GM18505 (cell line): Measurements from ENCODE around the gene CASD1.
A peak's percentile ranks its signal among the peaks of the same experiment; 100 is the strongest.

Experiments
- ATAC-seq: cut with Tn5 transposase; IDR thresholded peaks from one replicate; pipeline ENCODE4 v1.9.1; 2021; ENCODE audit not compliant: unreplicated experiment
- POLR2A ChIP-seq: IDR thresholded peaks from 4 replicates; pipeline ENCODE4 v1.6.1; 2011; ENCODE audit warnings: borderline replicate concordance; ENCODE audit not compliant: insufficient read depth, insufficient read length; ENCODE audit errors: extremely low read depth

Gene CASD1

DNA sequence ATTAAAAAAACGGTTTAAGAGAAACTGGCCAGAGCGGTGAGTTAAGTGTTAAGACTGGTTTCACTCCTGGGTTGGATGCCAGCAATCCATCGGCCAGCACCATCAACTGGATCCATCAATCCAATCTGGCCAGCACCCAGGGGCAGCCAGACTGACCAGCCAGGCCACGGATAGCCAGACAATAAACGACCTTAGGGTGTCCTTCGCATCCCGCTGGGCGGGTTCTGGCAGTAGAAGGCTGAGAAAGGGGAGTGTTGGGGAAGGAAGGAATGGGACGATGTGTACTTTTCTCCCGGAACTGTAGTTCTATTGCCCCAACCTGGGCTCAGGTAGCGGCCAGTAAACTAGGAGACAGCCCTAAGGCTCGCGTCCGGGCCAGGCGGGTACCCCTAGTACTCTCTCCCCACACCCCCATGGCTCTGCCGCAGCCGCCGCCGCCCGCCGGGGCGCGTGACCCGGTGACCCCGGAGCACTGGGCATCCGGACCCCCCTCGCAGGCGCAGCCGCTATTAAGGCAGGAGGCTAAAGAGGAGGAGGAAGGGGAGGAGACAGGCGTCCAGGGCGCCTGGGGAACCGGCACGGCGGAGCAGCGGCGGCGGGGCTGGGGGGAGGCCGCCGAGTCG, at the start of gene CASD1:
Gene CASD1, plus strand, starts transcription at position 546 of the 623 bp plus-strand sequence. CDS start 276 bp downstream, outside the sequence.
- peak; percentile 50 for ATAC-seq
- TF ChIP-seq POLR2A = peak; percentile 51

DNA sequence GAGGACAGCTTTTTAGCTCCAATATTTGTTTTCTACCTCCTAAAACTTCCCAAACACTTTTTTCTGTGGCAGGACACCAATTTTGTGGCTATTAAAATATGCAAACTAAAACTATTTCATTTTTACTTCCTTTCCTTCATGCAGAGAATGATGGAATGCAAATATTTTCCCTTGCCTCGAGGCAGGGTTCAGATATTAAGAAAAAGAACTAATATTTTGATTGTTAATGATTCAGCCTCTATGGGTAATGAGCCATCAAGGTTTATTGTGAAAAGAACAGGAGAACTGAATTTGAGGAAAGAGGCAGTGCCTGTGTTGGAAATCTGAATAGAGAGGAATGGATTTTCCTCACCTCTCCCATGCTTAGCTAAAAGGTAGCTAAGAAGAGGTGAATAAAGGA, 43.1 kb upstream of the CASD1 start:
- ATAC-seq = no peak
- no peak for TF ChIP-seq POLR2A

DNA sequence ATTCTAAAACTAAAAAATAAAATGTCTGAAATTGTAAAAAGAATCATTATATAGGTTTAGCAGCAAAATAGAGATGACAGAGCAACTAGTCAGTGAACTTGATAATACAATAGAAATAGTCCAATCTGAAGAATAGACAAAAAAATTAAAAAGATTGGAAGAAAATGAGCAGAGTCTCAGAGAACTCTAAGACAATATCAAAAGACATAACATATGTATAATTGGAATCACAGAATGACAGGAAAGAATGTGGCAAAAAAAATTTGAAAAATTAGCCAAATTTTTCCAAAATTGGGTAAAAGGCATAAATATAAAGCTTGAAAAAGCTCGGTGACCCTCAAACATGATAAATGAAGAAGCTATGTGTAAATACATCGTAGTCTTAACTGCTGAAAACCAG, 38.0 kb upstream of the CASD1 start:
- TF ChIP-seq POLR2A = no peak
- ATAC-seq = no peak

DNA sequence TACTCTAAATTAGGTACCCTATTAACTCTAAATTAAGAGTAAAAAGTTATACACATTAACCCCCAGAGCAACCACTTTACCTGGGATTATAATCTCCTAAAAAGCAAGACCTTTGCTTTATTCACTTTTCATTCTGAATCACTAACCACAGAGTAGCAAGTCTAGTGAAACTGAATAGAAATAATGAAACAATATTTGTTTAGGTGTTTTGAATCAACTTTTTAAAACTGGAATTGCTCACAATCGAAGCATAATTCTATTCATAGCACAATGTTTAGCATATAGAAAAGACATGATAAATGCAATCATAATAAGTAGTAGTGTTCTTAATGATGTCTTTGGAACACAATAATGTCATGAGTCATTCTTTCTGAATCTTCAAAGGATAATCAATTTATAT, 37.0 kb upstream of the CASD1 start:
- no peak for ATAC-seq
- TF ChIP-seq POLR2A = no peak

DNA sequence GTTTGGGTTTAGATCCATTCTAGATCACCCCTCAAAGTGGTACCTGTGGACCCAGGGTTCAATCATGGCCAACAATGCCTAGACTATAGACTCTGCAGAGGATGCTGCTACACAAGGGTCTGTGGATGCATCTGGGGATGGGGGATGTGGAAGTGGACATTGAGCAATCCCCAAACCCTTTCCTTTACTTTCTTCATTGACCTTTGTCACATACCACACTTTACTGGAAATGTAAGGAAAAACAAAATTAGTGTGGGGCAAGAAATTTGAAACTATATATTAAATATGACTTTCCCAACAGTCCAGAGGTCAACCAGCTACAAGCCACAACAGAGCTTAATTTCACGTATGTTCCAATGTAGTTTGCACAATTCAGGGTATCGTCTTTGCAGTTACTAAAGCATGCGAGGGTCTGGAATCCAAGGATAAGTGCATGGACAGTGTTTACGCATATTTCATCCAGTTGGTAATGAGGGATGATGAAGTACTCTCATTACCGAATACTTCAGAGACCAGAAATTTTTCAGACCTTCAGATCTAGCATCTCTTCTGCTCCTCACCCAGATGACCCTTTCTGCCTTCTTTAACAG, 33.3 kb upstream of the CASD1 start:
- TF ChIP-seq POLR2A = no peak
- ATAC-seq = no peak

DNA sequence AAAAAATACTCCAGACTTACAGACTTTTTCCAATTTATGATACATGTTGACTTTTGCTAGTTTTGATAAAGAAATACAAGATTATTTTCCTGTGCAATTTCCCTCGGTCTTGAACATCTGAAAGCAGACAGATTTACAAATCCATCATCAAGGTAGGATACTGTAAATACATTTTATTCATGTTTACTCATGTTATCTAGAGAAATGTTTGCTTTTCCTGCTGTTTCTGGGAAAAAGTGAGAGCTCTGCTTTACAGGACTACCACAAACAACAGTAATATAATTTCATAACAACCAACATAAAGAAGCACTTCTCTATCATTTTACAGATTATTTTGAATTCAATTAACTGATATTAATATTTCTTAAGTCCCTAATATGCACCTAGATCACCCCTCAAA, 31.7 kb upstream of the CASD1 start:
- ATAC-seq = no peak
- TF ChIP-seq POLR2A = no peak

DNA sequence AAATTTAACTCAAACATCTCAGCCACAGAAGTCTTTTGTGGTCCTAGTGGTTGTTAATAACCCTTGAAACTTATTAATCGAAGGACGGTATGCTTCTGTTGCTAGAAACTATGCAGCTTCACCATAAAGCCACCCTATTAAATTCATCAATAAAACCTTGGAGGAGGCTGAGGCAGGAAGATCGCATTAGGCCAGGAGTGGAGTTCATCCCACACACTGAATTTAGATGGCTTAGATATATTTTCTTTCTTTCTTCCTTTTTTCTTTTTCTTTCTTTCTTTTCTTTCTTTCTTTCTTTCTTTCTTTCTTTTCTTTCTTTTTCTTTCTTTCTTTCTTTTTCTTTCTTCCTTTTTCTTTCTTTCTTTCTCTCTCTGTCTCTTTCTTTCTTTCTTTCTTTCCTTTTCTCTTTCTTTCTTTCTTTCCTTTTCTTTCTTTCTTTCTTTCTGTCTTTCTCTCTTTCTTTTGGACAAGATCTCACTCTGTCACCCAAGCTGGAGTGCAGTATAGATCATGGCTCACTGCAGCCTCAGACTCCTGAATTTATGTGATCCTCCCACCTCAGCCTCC, 30.9 kb upstream of the CASD1 start:
- TF ChIP-seq POLR2A = no peak
- ATAC-seq = no peak

DNA sequence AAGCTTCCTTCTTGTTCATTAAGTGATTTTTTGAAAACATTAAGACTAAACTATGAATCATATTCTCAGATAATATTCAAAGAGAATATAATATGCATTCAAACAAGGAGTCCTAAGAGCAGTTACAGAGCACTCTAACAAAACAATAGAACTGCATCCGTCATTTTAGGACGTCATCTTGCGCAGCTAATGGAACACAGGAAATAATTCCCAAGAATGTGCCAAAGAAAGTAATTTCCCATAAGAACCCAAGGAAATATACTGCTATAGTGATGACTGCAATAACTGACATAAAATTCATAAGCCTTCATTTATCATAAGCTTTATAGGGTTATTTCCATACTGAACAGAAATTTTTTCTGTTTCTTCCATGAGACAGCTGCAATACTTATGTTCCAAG, 28.3 kb upstream of the CASD1 start:
- no peak for ATAC-seq

DNA sequence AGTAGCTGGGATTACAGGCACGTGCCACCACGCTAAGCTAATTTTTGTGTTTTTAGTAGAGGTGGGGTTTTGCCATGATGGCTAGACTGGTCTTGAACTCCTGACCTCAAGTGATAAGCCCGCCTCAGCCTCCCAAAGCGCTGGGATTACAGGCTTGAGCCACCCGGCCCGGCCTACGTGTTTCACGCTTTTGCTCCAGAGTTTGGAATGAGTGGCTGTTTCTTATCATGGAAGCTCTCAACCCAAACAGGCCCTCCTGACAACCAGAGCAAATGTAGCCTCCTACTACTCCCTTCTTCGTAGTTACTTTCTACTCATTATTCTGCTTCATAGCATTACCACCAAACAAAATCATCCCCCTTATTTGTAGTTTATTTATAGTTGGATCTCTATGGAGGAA, 26.8 kb upstream of the CASD1 start:
- no peak for ATAC-seq
- TF ChIP-seq POLR2A = no peak

More for the DNA sequence above, 28.3 kb upstream of the CASD1 start:
- TF ChIP-seq POLR2A = no peak

DNA sequence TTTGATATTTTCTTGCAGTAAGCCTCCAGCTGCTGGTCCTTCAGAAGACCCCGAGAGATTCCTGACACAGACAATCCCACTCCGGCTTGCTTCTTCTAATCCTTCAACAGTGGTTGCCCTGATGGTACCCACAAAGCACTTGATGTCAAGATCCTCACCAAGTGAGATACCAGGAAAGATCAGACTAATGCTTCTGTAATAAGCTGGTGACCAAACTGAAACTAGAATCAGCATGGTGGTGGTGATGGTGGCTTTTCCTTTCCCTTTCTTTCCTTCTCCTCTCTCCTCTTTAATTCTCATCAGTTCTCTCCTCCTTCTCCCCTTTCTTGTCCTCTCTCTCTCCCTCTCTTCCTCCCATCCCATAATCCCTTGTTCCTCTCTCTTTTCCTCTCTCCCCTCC, 25.8 kb upstream of the CASD1 start:
- TF ChIP-seq POLR2A = no peak
- no peak for ATAC-seq

DNA sequence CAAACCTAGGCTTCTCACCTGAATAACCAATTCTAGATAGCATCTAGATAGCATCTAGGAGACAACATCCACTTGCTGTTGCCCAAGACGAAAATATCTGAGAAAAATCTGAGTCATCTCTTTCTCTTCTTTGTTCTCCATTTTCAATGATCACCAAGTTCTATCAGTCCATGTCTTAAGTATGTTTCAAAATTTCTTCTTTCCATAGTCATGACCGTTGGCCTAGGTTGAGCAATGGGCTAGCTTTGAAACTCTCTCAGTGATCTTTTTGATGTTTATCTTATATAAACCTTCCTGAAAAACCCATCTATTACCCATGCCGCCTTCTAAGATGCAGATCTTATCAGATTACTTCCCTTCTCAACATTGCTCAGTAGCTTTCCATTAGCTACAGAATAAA, 23.4 kb upstream of the CASD1 start:
- no peak for TF ChIP-seq POLR2A
- ATAC-seq = no peak

DNA sequence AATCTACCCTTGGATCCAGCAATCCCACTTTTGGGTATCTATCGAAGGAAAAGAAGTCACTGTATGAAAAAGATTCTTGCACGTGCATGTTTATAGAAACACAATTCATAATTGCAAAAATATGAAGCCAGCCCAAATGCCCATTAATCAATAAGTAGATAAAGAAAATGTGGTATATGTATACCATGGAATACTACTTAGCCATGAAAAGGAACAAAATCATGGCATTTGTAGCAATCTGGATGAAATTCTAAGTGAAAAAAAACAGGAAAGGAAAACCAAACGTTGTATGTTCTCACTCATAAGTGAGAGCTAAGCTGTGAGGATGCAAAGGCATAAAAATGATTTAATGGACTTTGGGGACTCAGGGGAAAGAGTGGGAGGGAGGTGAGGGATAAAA, 18.2 kb upstream of the CASD1 start:
- no peak for TF ChIP-seq POLR2A
- ATAC-seq = no peak

DNA sequence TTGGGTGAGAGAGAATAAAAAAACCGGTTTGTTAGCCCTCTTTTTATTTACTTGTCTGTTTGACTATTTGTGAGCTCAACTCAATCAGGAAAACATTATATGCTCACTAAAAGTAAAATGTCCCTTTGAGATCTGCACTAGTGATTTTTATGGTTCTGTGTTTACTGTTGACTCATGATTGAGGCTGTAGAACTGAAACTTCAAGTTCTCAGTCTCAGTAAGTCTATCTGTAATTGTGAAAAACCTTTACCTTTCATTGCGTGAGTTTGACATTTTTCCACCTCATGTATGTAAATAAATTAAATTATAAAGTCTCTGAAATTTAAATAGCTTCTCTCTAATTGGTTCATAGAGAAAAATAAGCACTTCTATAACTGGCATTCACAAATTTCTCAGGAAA, 17.0 kb upstream of the CASD1 start:
- no peak for TF ChIP-seq POLR2A
- ATAC-seq = peak; percentile 99
